H1 (cell line): ENCODE data around the gene CCIN. TPM values are rescaled to one million over a fixed set of nuclear protein-coding genes. Genes with fewer than 3 reads are reported as not detected.

Experiments used
- CTCF ChIA-PET: fragments of 300-600 bp; sonication (Branson Sonifier 250); formaldehyde crosslinking; loops from one replicate; lab custom pipeline; 2021; ENCODE audit not compliant: partially characterized antibody; lab: Charles Lee
- POLR2A ChIA-PET: fragments of 300-600 bp; sonication (Branson Sonifier 250); formaldehyde crosslinking; loops from one replicate; lab custom pipeline; 2021; ENCODE audit warnings: inconsistent platforms; ENCODE audit not compliant: partially characterized antibody; lab: Charles Lee
- DNase-seq, 2 experiments: peaks; one replicate each; pipeline versions ENCODE4 v3.0.0 to v3.0.0-alpha.2; 2010 to 2022; ENCODE audit warnings: low spot score in 2 of 2, low read depth in 1 of 2, mixed read lengths in 1 of 2
- FAIRE-seq: peaks from 2 replicates; lab custom pipeline; 2011; peaks lifted over from hg19 to GRCh38; lab: Jason Lieb, UNC
- H2AFZ ChIP-seq: 2 replicates; pipeline ENCODE4 v1.8.1; 2012; ENCODE audit warnings: low read length, inconsistent platforms
- H2AK5ac ChIP-seq: 2 replicates; pipeline ENCODE4 v1.6.1; 2013; ENCODE audit warnings: low read depth, low read length
- H2BK120ac ChIP-seq: replicated peaks from 2 replicates; pipeline ENCODE3; 2013; ENCODE audit warnings: low read depth, low read length, inconsistent platforms
- H2BK12ac ChIP-seq: 2 replicates; pipeline ENCODE4 v1.6.1; 2013; ENCODE audit warnings: low read depth, low read length
- H2BK15ac ChIP-seq: 2 replicates; pipeline ENCODE4 v1.6.1; 2013; ENCODE audit warnings: low read length
- H2BK20ac ChIP-seq: 2 replicates; pipeline ENCODE4 v1.6.1; 2013; ENCODE audit warnings: low read length
- H2BK5ac ChIP-seq: 2 replicates; pipeline ENCODE4 v1.6.1; 2013; ENCODE audit warnings: low read depth, low read length
- H3K14ac ChIP-seq: 2 replicates; pipeline ENCODE4 v1.6.1; 2013; ENCODE audit warnings: inconsistent platforms; ENCODE audit not compliant: insufficient read length
- H3K18ac ChIP-seq: 2 replicates; pipeline ENCODE4 v1.6.1; 2013; ENCODE audit warnings: low read length; ENCODE audit errors: extremely low read depth
- H3K23ac ChIP-seq: 2 replicates; pipeline ENCODE4 v1.6.1; 2013; ENCODE audit warnings: inconsistent platforms; ENCODE audit not compliant: insufficient read length
- H3K23me2 ChIP-seq: 2 replicates; pipeline ENCODE4 v1.6.1; 2013; ENCODE audit warnings: low read depth, low read length
- H3K27ac ChIP-seq: 2 replicates; pipeline ENCODE4 v1.6.1; 2011; ENCODE audit warnings: low read depth, low read length, inconsistent platforms
- H3K27me3 ChIP-seq, 4 experiments: replicated peaks in 1 of 4; 1 replicate in 1 of 4; 2 replicates in 3 of 4; pipeline versions ENCODE4 v1.6.1 to v1.8.1; 2011 to 2013; ENCODE audit warnings: low read length in 3 of 4, mild to moderate bottlenecking in 3 of 4, inconsistent platforms in 2 of 4, mixed read lengths in 2 of 4, moderate library complexity in 1 of 4; ENCODE audit not compliant: control insufficient read depth in 3 of 4, insufficient read depth in 3 of 4; ENCODE audit errors: extremely low read depth in 1 of 4
- H3K36me3 ChIP-seq, 4 experiments: 2 replicates each; pipeline versions ENCODE4 v1.6.1 to v1.8.1; 2011 to 2013; ENCODE audit warnings: mild to moderate bottlenecking in 4 of 4, low read length in 3 of 4, moderate library complexity in 2 of 4, control low read depth in 1 of 4, inconsistent platforms in 1 of 4; ENCODE audit not compliant: insufficient read depth in 4 of 4, control insufficient read depth in 2 of 4
- H3K4ac ChIP-seq: replicated peaks from 2 replicates; pipeline ENCODE3; 2013; ENCODE audit warnings: low read length, low read depth, mixed read lengths, inconsistent platforms; ENCODE audit not compliant: insufficient read length
- H3K4me1 ChIP-seq, 4 experiments: replicated peaks in 1 of 4; 1 replicate in 1 of 4; 2 replicates in 3 of 4; pipeline versions ENCODE4 v1.6.1 to v1.8.1; 2011 to 2013; ENCODE audit warnings: low read length in 3 of 4, inconsistent platforms in 2 of 4, mixed read lengths in 1 of 4; ENCODE audit not compliant: insufficient read depth in 4 of 4, control insufficient read depth in 3 of 4
- H3K4me2 ChIP-seq, 2 experiments: 2 replicates each; pipeline versions ENCODE4 v1.6.1 to v1.8.1; 2011 to 2013; ENCODE audit warnings: low read depth in 2 of 2, low read length in 2 of 2, control low read depth in 1 of 2, inconsistent platforms in 1 of 2, mild to moderate bottlenecking in 1 of 2; ENCODE audit not compliant: insufficient read depth in 1 of 2
- H3K4me3 ChIP-seq, 4 experiments: fragments of 200-600, 300-600 bp in 1 of 4; sonication (generic), shearing (Covaris generic), sonication (Bioruptor Twin) in 1 of 4; 2 replicates each; pipeline versions ENCODE4 v1.5.1 to v1.8.1; 2011 to 2016; ENCODE audit warnings: low read length in 4 of 4, low read depth in 3 of 4, control low read depth in 2 of 4, inconsistent platforms in 2 of 4, mild to moderate bottlenecking in 2 of 4, mixed read lengths in 1 of 4, moderate library complexity in 1 of 4; ENCODE audit not compliant: insufficient read depth in 2 of 4; ENCODE audit errors: extremely low read depth in 1 of 4
- H3K56ac ChIP-seq: replicated peaks from 2 replicates; pipeline ENCODE3; 2013; ENCODE audit warnings: low read depth, mild to moderate bottlenecking, mixed read lengths, low read length, inconsistent platforms; ENCODE audit not compliant: insufficient read length
- H3K79me1 ChIP-seq: 2 replicates; pipeline ENCODE4 v1.6.1; 2013; ENCODE audit warnings: low read depth, low read length, control low read depth
- H3K79me2 ChIP-seq, 2 experiments: 2 replicates each; pipeline versions ENCODE4 v1.6.1 to v1.8.1; 2012 to 2013; ENCODE audit warnings: low read length in 2 of 2, mild to moderate bottlenecking in 2 of 2, inconsistent platforms in 1 of 2; ENCODE audit not compliant: insufficient read depth in 2 of 2, control insufficient read depth in 1 of 2
- H3K9ac ChIP-seq, 4 experiments: replicated peaks in 1 of 4; 1 replicate in 1 of 4; 2 replicates in 3 of 4; pipeline versions ENCODE4 v1.6.1 to v1.8.1; 2011 to 2013; ENCODE audit warnings: low read depth in 3 of 4, low read length in 3 of 4, control low read depth in 2 of 4, mild to moderate bottlenecking in 2 of 4, moderate library complexity in 2 of 4, inconsistent platforms in 1 of 4; ENCODE audit errors: extremely low read depth in 1 of 4
- H3K9me3 ChIP-seq, 2 experiments: 2 replicates each; pipeline versions ENCODE4 v1.6.1 to v1.8.1; 2012 to 2013; ENCODE audit warnings: mild to moderate bottlenecking in 2 of 2, moderate library complexity in 2 of 2, control low read depth in 1 of 2, inconsistent platforms in 1 of 2, low read depth in 1 of 2, low read length in 1 of 2, mixed read lengths in 1 of 2; ENCODE audit not compliant: insufficient read depth in 2 of 2
- H4K20me1 ChIP-seq, 2 experiments: replicated peaks in 1 of 2; 2 replicates each; pipeline versions ENCODE3 to v1.8.1; 2011 to 2013; ENCODE audit warnings: inconsistent platforms in 2 of 2, low read length in 2 of 2, mild to moderate bottlenecking in 1 of 2; ENCODE audit not compliant: insufficient read depth in 2 of 2, control insufficient read depth in 1 of 2
- H4K5ac ChIP-seq: 2 replicates; pipeline ENCODE4 v1.6.1; 2013; ENCODE audit warnings: low read length, low read depth, mixed read lengths, inconsistent platforms; ENCODE audit not compliant: insufficient read length
- H4K8ac ChIP-seq: 2 replicates; pipeline ENCODE4 v1.8.0; 2013; ENCODE audit warnings: mild to moderate bottlenecking, moderate library complexity, low read length, inconsistent platforms; ENCODE audit not compliant: insufficient read depth; ENCODE audit errors: extremely low read depth
- H4K91ac ChIP-seq: replicated peaks from 2 replicates; pipeline ENCODE3; 2013; ENCODE audit warnings: low read length, mixed read lengths, inconsistent platforms; ENCODE audit not compliant: insufficient read length
- CBX5 ChIP-seq: fragments of 300-800, 300-1000 bp; sonication (generic); IDR thresholded peaks from 2 replicates; pipeline ENCODE4 v1.7.1; 2016; ENCODE audit warnings: antibody characterized with exemption, low read length, low read depth
- WGBS, 2 experiments: shearing (Covaris generic) in 1 of 2; methylation state at CpG; one replicate each; pipeline versions ENCODE4 v1.1.6 to v1.1.7; 2013 to 2015; ENCODE audit warnings: low lambda C conversion rate in 2 of 2, mixed read lengths in 2 of 2, inconsistent platforms in 1 of 2, low coverage in 1 of 2, missing lambda C conversion rate in 1 of 2; ENCODE audit not compliant: insufficient replicate concordance in 2 of 2, insufficient coverage in 1 of 2, insufficient read length in 1 of 2; ENCODE audit errors: extremely low coverage in 1 of 2, missing lambda C conversion rate in 1 of 2; 5-methylcytosine and 5-hydroxymethylcytosine counted together
- polyA plus RNA-seq, 7 experiments: library from polyadenylated mRNA; depleted of rRNA in 3 of 7; stranded (reverse) in 5 of 7; unstranded in 2 of 7; fragments of >200 nt in 5 of 7; fragments of 200-250 nt in 2 of 7; gene quantifications; 1 replicate in 5 of 7; 2 replicates in 1 of 7; 4 replicates in 1 of 7; pipeline versions ENCODE4 v1.2.1 to v1.2.3, GENCODE V29; 2011 to 2013; ENCODE audit warnings: missing spikeins in 2 of 7, mixed read lengths in 2 of 7
- total RNA-seq: library from RNA; stranded (reverse); fragmentation: NEBNext Ultra II Directional; extraction: Animal tissue kit (Norgen Biotek cat#: 25700); gene quantifications from 2 replicates; pipeline ENCODE4 v1.2.1, GENCODE V29; 2021

The CCIN gene
- total and polyA plus RNA-seq, 2 of the 8 experiments (the other 6 are each of a cell fraction or from before 2014, with no cell fraction given): 0.19 to 0.21 TPM

- Histone ChIP-seq H3K79me2 (no peaks in the 10 kb centered on the region), H3K79me1 (no peaks in the 10 kb centered on the region), H3K14ac (no peak overlapping the region), H4K5ac (no peak overlapping the region), H3K56ac (no peak overlapping the region), H3K4me1 (peaks cover 0 to 4% (median 2%) of the 10 kb centered on the region in 4 experiments; a peak in 4 of 7 replicates), H3K36me3 (no peaks in the 10 kb centered on the region), H3K4me2 (no peak overlapping the region), H3K23ac (no peak overlapping the region), H2AFZ (no peak overlapping the region), H3K23me2 (peaks cover 2% of the 10 kb centered on the region; the same call in 1 of the 2 replicates), H3K4ac (no peak overlapping the region), H2BK15ac (no peak overlapping the region), H2AK5ac (no peak overlapping the region), H4K8ac (peak overlapping the region; percentile 0; the same call in 1 of the 2 replicates), H3K27me3 (no peaks in the 10 kb centered on the region), H2BK12ac (no peak overlapping the region), H2BK120ac (no peak overlapping the region), H2BK20ac (no peak overlapping the region), H3K4me3 (no peak overlapping the region), H4K20me1 (no peaks in the 10 kb centered on the region), H3K9me3 (no peaks in the 10 kb centered on the region), H3K18ac (no peak overlapping the region), H3K27ac (no peak overlapping the region), H4K91ac (no peak overlapping the region), H3K9ac (no peak overlapping the region), H2BK5ac (no peak overlapping the region; the same call in 1 of the 2 replicates)
- no peak for TF ChIP-seq CBX5
- DNase-seq: no peak
- WGBS, 2 experiments: 89% methylated on average over 17 of the region's 17 CpGs; no CpG with 5 or more reads in 1 of the 2 experiments
- ChIA-PET CTCF (interaction anchor here (0.6 to 10.2 kb wide), 13 partner anchors 9 to 255 kb away, joined by 3 to 153 read pairs (median 4); partner anchors contain the start of gene GLIPR2), POLR2A (interaction anchor here (1.6 kb wide), 1 partner anchor 21 kb away, joined by 5 read pairs; the partner anchor contains the start of gene CLTA)
- no peak for FAIRE-seq
Measured at GRCh38 chr9:36169708-36170107, 520 bp downstream of the CCIN start.
